K562 (cell line): Measurements from ENCODE around the gene YPEL1.

Experiments
- BDP1 ChIP-seq: IDR thresholded peaks from 3 replicates; pipeline ENCODE4 v1.6.1; 2011; ENCODE audit not compliant: insufficient read length, insufficient read depth
- CTCF ChIP-seq, 3 experiments: IDR thresholded peaks in 2 of 3; conservative IDR thresholded peaks in 1 of 3; 2 replicates each; pipeline ENCODE4 v1.5.1; 2011 to 2012; ENCODE audit warnings: low read length in 3 of 3, mild to moderate bottlenecking in 3 of 3, control low read depth in 2 of 3, improper control_type of control experiment in 1 of 3, inconsistent platforms in 1 of 3, low read depth in 1 of 3, mixed read lengths in 1 of 3, moderate library complexity in 1 of 3; ENCODE audit not compliant: insufficient read depth in 2 of 3
- DNMT1 ChIP-seq: fragments of 450-650 bp; IDR thresholded peaks from 2 replicates; pipeline ENCODE4 v1.6.1; 2016; ENCODE audit warnings: antibody characterized with exemption, mild to moderate bottlenecking
- EP300 ChIP-seq: IDR thresholded peaks from 2 replicates; pipeline ENCODE4 v1.6.1; 2012; ENCODE audit warnings: low read length, improper control_type of control experiment
- GABPB1 ChIP-seq: sonication (generic); formaldehyde crosslinking; IDR thresholded peaks from 2 replicates; pipeline ENCODE4 v1.8.0; 2022; ENCODE audit warnings: mild to moderate bottlenecking, missing genetic modification reagents
- HMBOX1 ChIP-seq: sonication (generic); IDR thresholded peaks from 2 replicates; pipeline ENCODE4 v1.6.1; 2016
- HMG20B ChIP-seq: fragments of 250-450 bp; sonication (Bioruptor Pico); IDR thresholded peaks from 2 replicates; pipeline ENCODE4 v1.5.0; 2021; ENCODE audit warnings: mild to moderate bottlenecking
- KLF13 ChIP-seq: fragments of 450-650 bp; IDR thresholded peaks from 2 replicates; pipeline ENCODE4 v1.6.1; 2016; ENCODE audit warnings: missing genetic modification characterization, low read depth, mild to moderate bottlenecking, missing compliant biosample characterization, moderate library complexity, borderline replicate concordance
- KLF16 ChIP-seq: IDR thresholded peaks from 2 replicates; pipeline ENCODE4 v1.6.1; 2016; ENCODE audit warnings: antibody characterized with exemption
- NELFE ChIP-seq: IDR thresholded peaks from 2 replicates; pipeline ENCODE4 v1.6.1; 2011; ENCODE audit warnings: mild to moderate bottlenecking; ENCODE audit not compliant: insufficient read depth, insufficient read length
- RBBP5 ChIP-seq: fragments of 200-600 bp; sonication (generic); IDR thresholded peaks from 2 replicates; pipeline ENCODE4 v1.6.1; 2012; ENCODE audit warnings: borderline replicate concordance, mild to moderate bottlenecking, low read length, control low read depth, inconsistent platforms; ENCODE audit not compliant: insufficient read depth, poor library complexity, severe bottlenecking
- RFX1 ChIP-seq: fragments of 450-650 bp; IDR thresholded peaks from 2 replicates; pipeline ENCODE4 v1.6.1; 2016; ENCODE audit warnings: mild to moderate bottlenecking, moderate library complexity
- XRCC5 ChIP-seq: fragments of 200-400 bp; formaldehyde crosslinking; IDR thresholded peaks from 2 replicates; pipeline ENCODE4 v1.6.1; 2017; ENCODE audit warnings: low read depth, mild to moderate bottlenecking, low read length
- ZFP36 ChIP-seq: fragments of 150-350 bp; IDR thresholded peaks from 2 replicates; pipeline ENCODE4 v1.6.1; 2018; ENCODE audit warnings: low read length, low read depth; ENCODE audit not compliant: partially characterized antibody

- TF ChIP-seq NELFE (no peak), HMG20B (no peak), RFX1 (no peak), XRCC5 (no peak), EP300 (no peak), HMBOX1 (no peak), CTCF (IDR thresholded peaks at IDR 0.05 in 2 of 3, conservative IDR thresholded peaks at IDR 0.05 in 1 of 3; ENCODE audit: insufficient read depth in 2 of 3, low read depth in 1 of 3, low read length in 3 of 3) (no peak), ZFP36 (no peak), BDP1 (no peak), KLF13 (tag) (no peak), GABPB1 (no peak), KLF16 (no peak), RBBP5 (no peak), DNMT1 (no peak)
Observed at GRCh38 chr22:21702094-21702493, 33.5 kb downstream of the YPEL1 start.
